ENCODE measurements around the gene VAV2. TPM values are rescaled to one million over a fixed set of nuclear protein-coding genes. Genes with fewer than 3 reads are reported as not detected.

The VAV2 gene, protein sequence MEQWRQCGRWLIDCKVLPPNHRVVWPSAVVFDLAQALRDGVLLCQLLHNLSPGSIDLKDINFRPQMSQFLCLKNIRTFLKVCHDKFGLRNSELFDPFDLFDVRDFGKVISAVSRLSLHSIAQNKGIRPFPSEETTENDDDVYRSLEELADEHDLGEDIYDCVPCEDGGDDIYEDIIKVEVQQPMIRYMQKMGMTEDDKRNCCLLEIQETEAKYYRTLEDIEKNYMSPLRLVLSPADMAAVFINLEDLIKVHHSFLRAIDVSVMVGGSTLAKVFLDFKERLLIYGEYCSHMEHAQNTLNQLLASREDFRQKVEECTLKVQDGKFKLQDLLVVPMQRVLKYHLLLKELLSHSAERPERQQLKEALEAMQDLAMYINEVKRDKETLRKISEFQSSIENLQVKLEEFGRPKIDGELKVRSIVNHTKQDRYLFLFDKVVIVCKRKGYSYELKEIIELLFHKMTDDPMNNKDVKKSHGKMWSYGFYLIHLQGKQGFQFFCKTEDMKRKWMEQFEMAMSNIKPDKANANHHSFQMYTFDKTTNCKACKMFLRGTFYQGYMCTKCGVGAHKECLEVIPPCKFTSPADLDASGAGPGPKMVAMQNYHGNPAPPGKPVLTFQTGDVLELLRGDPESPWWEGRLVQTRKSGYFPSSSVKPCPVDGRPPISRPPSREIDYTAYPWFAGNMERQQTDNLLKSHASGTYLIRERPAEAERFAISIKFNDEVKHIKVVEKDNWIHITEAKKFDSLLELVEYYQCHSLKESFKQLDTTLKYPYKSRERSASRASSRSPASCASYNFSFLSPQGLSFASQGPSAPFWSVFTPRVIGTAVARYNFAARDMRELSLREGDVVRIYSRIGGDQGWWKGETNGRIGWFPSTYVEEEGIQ
- total RNA-seq (2012; rRNA removed) (9.7 and 10.8 TPM in 2 replicates), polyA plus RNA-seq (2012; rRNA removed) (13.4 and 13.5 TPM in 2 replicates), Bru-seq, nascent RNA (percentile 72 among the genes with signal in this experiment), BruChase-seq, experiment 1, labeled RNA remaining after a 6-hour chase (percentile 63 among the genes with signal in this experiment), BruChase-seq, experiment 2, labeled RNA remaining after a 2-hour chase (percentile 74 among the genes with signal in this experiment)
- polyA plus RNA-seq (2012; cell fraction: cytosol; rRNA removed): 8.4 and 11.8 TPM in 2 replicates
- 22.6 and 33.8 TPM in 2 replicates for polyA plus RNA-seq (2012; cell fraction: nucleus; rRNA removed; ENCODE audit: low replicate concordance)
- long read RNA-seq, full-length matches to known transcripts: 11 of 37 reads
- long read RNA-seq, partial matches to known transcripts: 12 of 37 reads
- long read RNA-seq, other reads (novel, unspliced or antisense): 14 of 37 reads

DNA sequence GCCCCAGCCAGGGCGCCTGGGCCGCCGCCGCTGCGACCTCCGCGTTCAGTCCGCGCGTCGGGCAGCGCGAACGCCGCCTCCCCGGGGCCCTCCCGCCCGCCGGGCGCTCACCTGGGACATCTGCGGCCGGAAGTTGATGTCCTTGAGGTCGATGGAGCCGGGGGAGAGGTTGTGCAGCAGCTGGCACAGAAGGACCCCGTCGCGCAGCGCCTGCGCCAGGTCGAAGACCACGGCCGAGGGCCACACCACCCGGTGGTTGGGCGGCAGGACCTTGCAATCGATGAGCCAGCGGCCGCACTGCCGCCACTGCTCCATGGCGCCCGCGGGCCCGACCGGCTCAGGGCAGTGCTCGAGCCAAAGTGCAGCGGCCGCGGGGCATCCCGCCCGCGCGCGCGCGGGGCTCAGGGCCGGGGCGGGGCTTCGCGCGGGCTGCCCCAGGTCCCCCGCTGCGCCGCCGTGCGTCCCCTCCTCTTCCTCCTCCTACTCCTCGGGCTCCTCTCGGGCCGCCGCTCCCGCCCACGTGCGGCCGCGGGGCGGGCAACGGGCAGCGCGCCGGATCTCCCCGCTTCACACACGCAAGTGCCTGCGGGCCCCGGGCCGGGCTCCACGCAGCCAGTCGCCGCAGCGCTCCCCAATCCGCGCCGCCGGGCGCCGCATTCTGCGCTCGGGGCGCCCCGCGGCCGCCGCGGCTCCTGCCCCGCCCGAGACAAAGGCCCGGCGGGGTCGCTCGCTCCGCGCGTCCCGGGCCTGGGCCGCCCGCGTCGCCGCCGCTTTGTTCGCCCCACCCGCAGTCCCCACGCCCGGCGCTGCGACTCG is at the start of gene VAV2:
TSS of gene VAV2 (minus strand) at position 361 of the 816 bp plus-strand sequence. CDS start at position 315, 46 bp downstream.
- peaks cover 11% of the 10 kb centered on the region; the same call in 1 of the 2 replicates for H3K4me1 ChIP-seq (ENCODE audit: control insufficient read depth, insufficient read depth, low read length)
- H3K79me1 ChIP-seq (ENCODE audit: low read depth in 1 of 2, low read length in 2 of 2): peaks cover 9 to 49% of the 10 kb centered on the region in 2 experiments
- peak within 1 kb of the TSS; percentile 72 to 90; a peak in 3 of 4 replicates for H4K8ac ChIP-seq (ENCODE audit: low read depth in 2 of 2, low read length in 2 of 2)
- H2AK9ac ChIP-seq (replicated peaks; ENCODE audit: low read depth, low read length, poor library complexity): peak within 1 kb of the TSS; percentile 100
- peak within 1 kb of the TSS; percentile 85 for H3K56ac ChIP-seq (ENCODE audit: extremely low read depth, insufficient read depth, low read length)
- 0 out of 2 replicates have a peak, but pooled peaks cover 1% of the 10 kb centered on the region for H3K27me3 ChIP-seq (ENCODE audit: control insufficient read depth, insufficient read depth, low read length)
- H2AK5ac ChIP-seq (ENCODE audit: low read depth, low read length): peak within 1 kb of the TSS; percentile 96
- peak within 1 kb of the TSS; percentile 56 for H2BK120ac ChIP-seq (ENCODE audit: low read depth, low read length)
- peak within 1 kb of the TSS; percentile 97 for H3K4ac ChIP-seq (ENCODE audit: low read depth, low read length)
- ChIA-PET POLR2A (ENCODE audit: unreplicated experiment) (no interaction called here), CTCF (interaction anchor here (1.4 to 4.0 kb wide), 2 partner anchors 205 to 210 kb away, joined by 3 to 24 read pairs; no protein-coding TSS in a partner anchor)
- peak within 1 kb of the TSS; percentile 21 for H3K18ac ChIP-seq (ENCODE audit: low read depth, low read length)
- 0 out of 2 replicates have a peak within 1 kb of the TSS, but pooled peaks have one; percentile 14 for H2BK20ac ChIP-seq (ENCODE audit: low read depth, low read length)
- no TSS peak for BruUV-seq (replicated peaks)
- peak within 1 kb of the TSS; percentile 79 for H3K9ac ChIP-seq (ENCODE audit: low read depth, low read length)
- ATAC-seq (ENCODE audit: low read depth) (peak; percentile 63), DNase-seq (peak; percentile 45)
- H3K4me2 ChIP-seq (ENCODE audit: low read depth, low read length): peak within 1 kb of the TSS; percentile 90
- H3K23ac ChIP-seq (ENCODE audit: low read depth, low read length): peak within 1 kb of the TSS; percentile 92
- peaks cover 44% of the 10 kb centered on the region for H4K20me1 ChIP-seq (ENCODE audit: insufficient read depth, low read length)
- 0% methylated on average over 53 of the region's 124 CpGs; no CpG with 5 or more reads in 1 of the 2 experiments for WGBS, 2 experiments (ENCODE audit: extremely low coverage in 2 of 2, insufficient read length in 1 of 2)
- peak within 1 kb of the TSS; percentile 73 for H4K5ac ChIP-seq (ENCODE audit: low read depth, low read length)
- intact Hi-C loops (cut with micrococcal nuclease): loop anchor here (5.0 kb wide), 1 partner anchor 585 kb away; no protein-coding TSS in a partner anchor
- dilution Hi-C loops (cut with HindIII; ENCODE audit: low sequenced_read_pairs, unreplicated experiment): no loop called here
- peak within 1 kb of the TSS; percentile 82 for H3K14ac ChIP-seq (replicated peaks; ENCODE audit: low read depth, low read length)
- no peaks in the 10 kb centered on the region for H3K36me3 ChIP-seq (ENCODE audit: control insufficient read depth, insufficient read depth, low read length)
- peak within 1 kb of the TSS; percentile 96 for H2AFZ ChIP-seq (replicated peaks; ENCODE audit: low read length, poor library complexity)
- in situ Hi-C loops (cut with MboI; ENCODE audit: low sequenced_read_pairs): loop anchor here (5.0 to 10.0 kb wide), 2 partner anchors 205 to 457 kb away; partner anchors contain the start of gene ADAMTSL2
- peak within 1 kb of the TSS; percentile 86 for H4K91ac ChIP-seq (ENCODE audit: insufficient read depth, low read depth, low read length)
- peak within 1 kb of the TSS; percentile 73 for H3K4me3 ChIP-seq (ENCODE audit: insufficient read depth, low read depth, low read length)
- H2BK5ac ChIP-seq (ENCODE audit: low read depth, low read length, poor library complexity, severe bottlenecking): peak within 1 kb of the TSS; percentile 81
- peaks cover 9% of the 10 kb centered on the region for H3K9me1 ChIP-seq (ENCODE audit: insufficient read depth, low read length)
- H2BK15ac ChIP-seq (ENCODE audit: low read depth, low read length): no peak within 1 kb of the TSS
- no peaks in the 10 kb centered on the region for H3K9me3 ChIP-seq (ENCODE audit: control insufficient read depth, insufficient read depth, low read length)
- peak within 1 kb of the TSS; percentile 93 for H3K27ac ChIP-seq (ENCODE audit: insufficient read depth, low read length)
- TF ChIP-seq MXI1 (IDR thresholded peaks at IDR 0.05; ENCODE audit: borderline replicate concordance, low read depth, low read length): peak; percentile 75; the same call in 1 of the 2 replicates
- no peak for TF ChIP-seq MAFK (IDR thresholded peaks at IDR 0.05; ENCODE audit: low read depth, low read length)
- TF ChIP-seq, protein P1, sequence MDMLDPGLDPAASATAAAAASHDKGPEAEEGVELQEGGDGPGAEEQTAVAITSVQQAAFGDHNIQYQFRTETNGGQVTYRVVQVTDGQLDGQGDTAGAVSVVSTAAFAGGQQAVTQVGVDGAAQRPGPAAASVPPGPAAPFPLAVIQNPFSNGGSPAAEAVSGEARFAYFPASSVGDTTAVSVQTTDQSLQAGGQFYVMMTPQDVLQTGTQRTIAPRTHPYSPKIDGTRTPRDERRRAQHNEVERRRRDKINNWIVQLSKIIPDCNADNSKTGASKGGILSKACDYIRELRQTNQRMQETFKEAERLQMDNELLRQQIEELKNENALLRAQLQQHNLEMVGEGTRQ (IDR thresholded peaks at IDR 0.05; ENCODE audit: low read depth, low read length): peak; percentile 30; the same call in 1 of the 2 replicates
- TF ChIP-seq BHLHE40 (IDR thresholded peaks at IDR 0.05; ENCODE audit: low read depth, low read length): no peak
- no peak for TF ChIP-seq RFX5 (IDR thresholded peaks at IDR 0.05; ENCODE audit: low read depth, low read length)
- TF ChIP-seq POLR2A (IDR thresholded peaks at IDR 0.05; ENCODE audit: low read depth, low read length): no peak
- no peak for TF ChIP-seq CHD1 (IDR thresholded peaks at IDR 0.05; ENCODE audit: low read depth, low read length)
- TF ChIP-seq SMC3 (IDR thresholded peaks at IDR 0.05; ENCODE audit: low read depth, low read length): no peak
- TF ChIP-seq MAZ (IDR thresholded peaks at IDR 0.05; ENCODE audit: borderline replicate concordance, low read depth, low read length): no peak
- TF ChIP-seq CEBPB (IDR thresholded peaks at IDR 0.05; ENCODE audit: low read depth, low read length): no peak
